Measurements from ENCODE around the gene HIP1.
"Not testable (repeated sequence)": the region's sequence is repeated elsewhere in the genome, so short reads cannot be mapped to it uniquely, and the experiment has no call there.

Gene HIP1

DNA sequence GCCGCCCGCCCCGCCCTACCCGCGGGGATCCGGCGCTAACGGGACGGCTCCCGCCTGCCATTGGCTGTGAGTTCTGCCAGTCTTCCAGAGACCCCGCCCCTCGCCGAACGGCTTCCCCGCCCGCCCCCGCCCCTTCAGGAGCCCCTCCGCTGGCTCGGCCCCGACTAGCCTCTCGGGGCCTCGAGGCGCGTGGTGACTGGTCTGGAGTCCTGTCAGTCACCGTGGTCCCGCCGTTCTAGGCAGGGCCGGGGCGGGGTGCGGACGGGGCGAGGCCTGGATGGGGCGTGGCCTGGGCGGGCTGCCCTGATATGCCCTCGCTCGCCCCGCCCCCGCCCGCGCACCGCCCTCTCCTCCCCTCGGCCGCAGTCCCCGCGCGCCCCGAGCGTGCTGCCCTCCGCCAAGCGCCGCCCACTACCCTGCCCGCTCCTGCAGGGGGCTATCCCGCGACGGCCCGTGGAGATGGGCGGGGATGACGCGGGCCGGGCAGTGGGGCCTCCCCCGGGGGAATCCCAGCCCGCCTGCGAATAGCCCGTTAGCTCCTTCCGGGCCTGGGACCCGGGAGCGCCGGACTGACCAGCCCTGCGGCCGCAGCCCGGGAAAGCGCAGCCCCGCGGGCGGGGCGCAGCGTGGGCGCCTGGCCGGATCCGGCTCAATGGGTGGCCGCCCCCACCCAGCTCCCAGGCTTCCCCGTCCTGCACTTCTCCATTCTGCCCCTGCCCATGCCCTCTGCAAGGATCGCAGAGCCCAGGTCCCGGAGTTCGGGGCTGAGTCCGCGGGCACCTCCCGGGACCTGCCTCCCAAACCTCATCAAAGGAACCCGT, 444 bp upstream of the HIP1 start:
- peak; percentile 99 for DNase-seq

DNA sequence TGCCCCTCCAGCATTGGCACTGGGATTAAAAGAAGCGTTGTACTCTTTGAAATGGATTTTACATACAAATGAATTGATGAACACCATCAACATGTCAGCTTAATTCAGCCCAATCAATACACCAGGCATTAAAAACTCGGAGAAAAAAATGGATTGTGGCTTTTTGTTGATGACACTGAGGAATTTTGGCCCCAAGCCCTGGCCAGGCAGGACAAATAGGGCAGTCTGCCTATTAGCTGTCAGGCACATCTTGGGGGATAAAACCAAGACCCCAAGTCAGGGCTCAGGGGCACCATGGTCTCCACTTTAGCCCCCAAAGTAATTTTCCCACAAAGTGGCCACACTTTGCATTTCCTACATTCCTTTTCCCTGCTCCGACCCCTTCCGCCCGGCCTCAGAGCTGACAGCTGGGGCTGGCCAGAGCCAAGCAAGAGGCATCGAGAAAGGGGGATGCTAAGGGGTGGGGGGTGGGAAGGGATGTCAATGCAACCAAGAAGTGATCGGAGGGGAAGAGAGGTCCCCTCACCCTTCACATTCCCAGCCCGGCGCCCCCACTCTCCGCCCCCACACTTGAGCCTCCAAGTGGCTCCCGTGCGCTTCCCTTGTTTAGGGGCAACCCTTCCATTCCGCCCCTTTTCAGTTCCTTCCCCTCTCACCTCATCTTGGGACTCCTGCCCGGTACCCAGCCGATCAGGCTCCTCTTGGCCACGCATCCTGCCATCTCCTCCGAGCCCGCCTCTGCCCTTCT, 711 bp downstream of the HIP1 start:
- no peak for DNase-seq

GRCh38 chr7:75735581-75736350, 3.0 kb downstream of the HIP1 start:
- no peak for DNase-seq

GRCh38 chr7:75734586-75735458, 3.9 kb downstream of the HIP1 start:
- DNase-seq: no peak

DNA sequence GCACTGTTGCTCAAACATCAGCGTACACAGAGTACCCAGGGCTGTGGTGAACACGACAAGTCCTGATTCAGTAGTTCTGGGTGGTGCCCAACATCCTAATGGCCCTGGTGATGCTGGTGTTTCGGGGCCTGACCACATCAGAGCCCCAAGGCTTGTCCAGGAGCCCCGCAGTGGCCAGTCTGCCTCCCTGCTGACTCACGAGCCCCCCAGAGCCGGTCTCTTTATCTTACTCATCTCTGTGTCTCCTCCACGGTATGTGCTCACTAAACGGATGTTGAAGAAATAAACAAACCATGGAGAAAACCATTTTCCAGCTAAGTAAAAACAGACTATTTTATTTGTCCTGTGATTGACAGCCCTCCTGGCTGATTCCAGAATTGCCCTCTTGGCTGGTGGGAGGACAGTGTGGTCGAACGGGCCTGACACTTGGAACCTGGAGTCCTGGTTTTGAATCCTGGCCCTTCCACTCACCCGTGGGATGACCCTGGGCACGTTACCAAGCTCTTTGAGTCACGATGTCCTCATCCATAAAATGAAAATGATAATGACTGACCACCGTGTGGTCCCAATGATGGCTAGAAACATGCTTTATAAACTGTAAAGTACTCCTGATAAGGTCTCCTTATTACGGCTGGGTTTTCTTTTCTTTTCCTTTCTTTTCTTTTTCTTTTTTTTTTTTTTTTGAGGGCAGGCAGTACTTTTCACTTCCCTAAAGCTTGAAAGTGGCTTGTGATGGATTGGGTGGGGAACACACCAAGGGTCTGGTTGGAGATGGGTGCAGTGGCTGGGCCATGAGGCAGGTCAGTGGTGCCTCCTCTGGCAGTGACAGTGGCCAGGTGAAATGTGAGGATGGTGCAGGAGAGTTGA, 5.7 kb downstream of the HIP1 start:
- no peak for DNase-seq

DNA sequence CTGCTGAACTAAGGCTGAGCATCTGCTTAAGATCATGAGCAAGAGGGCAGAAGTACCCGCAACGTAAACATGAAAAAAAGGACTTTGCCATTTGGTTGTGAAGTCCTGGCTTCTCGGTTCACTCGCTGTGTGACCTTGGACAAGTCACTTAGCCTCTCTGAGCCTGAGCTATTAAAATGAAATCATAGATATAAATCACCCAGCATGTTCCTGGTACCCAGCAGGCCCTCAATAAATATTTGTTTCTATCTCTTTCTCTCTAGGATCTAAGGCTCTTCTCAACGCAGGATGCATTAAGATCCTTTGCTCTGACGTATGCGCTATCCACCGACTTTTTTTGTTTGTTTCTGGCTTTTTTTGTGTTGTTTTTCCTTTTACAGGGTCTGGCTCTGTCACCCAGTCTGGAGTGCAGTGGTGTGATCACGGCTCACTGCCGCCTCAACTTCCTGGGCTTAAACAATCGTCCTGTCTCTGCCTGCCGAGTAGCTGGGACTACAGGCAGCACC, 6.7 kb downstream of the HIP1 start:
- no peak for DNase-seq

DNA sequence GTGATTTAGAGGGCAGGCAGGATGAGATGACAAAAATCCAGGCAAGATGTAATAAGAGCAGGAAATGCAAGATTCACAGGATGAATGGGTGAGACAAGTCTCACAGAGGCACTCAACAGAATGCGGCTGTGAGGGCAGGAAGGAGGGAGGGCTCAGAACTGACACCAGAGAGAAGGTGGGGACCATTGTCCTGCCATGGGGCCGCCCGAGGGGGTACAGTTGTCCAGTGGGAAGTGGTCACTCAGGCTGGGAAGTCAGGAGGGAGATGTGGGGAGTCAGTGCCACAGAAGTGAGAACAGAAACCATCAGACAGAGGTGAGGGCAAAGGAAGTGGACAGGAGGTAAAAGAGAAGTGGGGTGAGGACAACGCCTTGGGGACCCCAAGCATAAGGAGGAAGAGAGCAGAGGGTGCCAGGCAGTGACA, 8.9 kb downstream of the HIP1 start:
- no peak for DNase-seq

- DNase-seq: peak; percentile 68
Observed at GRCh38 chr7:75727881-75728593, 10.7 kb downstream of the HIP1 start.

DNA sequence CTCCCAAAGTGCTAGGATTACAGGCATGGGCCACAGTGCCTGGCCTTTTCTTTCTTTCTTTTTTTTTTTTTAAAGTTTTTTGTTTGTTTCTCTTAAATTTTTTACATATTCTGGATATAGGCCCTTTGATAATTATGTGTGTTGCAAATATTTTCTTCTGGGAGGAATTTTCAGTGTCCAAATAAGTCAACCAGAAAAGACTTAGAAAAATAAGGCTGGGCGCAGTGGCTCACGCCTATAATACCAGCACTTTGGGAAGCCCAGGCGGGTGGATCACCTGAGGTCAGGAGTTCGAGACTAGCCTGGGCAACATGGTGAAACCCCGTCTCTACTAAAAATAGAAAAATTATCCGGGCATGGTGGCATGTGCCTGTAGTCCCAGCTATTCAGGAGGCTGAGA, 11.4 kb downstream of the HIP1 start:
- DNase-seq: not testable (repeated sequence)

- no peak for DNase-seq
Observed at GRCh38 chr7:75725306-75725705, 13.4 kb downstream of the HIP1 start.

DNA sequence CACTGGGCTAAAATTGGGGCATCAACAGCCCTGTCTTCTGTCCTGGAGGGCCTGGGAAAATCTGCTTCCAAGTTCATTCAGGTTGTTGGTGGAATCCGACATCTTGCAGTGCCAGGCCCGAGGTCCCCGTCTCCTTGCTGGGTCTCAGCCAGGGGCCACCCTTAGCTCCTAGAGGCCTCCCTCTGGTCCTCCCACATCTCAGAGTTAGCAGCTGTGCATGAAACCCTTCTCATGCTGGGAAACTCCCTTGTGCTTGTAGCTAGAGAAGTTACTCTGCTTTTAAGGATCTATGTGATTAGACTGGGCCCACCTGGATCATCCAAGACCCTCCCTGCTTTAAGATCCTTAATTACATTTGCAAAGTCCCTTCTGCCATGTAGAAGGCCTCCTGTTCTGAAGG, 15.3 kb downstream of the HIP1 start:
- DNase-seq: no peak

DNA sequence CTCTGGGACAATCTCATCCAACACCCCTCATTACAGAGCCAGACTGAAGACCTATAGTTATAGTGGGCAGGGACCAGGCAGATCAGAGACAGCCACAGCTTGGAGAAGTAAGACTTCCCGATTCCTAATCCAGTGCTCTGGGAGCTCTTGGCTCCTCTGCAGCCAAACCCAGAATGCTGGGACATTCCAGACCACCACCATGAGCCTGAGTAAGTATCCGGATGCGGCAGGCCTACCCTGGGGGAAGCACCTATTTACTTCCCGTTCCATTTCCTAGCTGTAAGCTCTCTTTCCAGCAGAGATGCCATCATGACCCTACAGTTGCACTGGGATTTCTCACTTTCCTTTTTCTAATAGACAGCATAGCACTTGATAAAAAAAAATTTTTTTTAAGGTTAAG, 16.4 kb downstream of the HIP1 start:
- no peak for DNase-seq

DNA sequence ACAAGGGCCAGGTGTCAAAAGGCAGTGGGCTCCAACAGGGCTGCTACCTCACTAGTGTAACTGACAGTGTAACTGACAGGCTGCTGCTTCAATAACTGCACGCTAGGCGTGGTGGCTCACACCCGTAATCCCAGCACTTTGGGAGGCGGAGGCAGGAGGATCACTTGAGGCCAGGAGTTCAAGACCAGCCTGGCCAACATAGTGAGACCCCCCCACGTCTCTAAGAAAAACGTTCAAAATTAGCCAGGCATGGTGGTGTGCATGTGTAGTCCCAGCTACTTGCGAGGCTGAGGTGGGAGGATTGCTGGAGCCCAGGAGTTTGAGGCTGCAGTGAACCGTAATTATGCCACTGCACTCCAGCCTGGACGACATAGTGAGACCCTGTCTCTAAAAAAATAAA, 16.8 kb downstream of the HIP1 start:
- DNase-seq: not testable (repeated sequence)

- no peak for DNase-seq
Observed at GRCh38 chr7:75721426-75721825, 17.3 kb downstream of the HIP1 start.

DNA sequence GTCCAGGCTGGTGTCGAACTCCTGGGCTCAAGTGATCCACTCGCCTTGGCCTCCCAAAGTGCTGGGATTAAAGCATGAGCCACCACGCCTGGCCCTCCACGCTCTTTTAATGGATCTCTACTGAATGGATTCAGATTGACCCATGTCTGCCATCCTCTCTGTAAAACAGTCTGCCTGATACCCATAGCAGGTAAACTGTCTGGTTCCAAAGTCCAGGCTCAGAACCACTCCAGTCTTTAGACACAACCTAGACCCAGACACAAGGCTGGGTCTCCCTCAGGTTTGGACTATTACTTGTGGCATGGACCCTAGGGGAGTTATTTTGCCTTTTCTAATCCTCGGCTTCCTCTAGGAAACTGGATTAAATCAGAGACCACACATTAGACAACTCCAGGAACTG, 19.1 kb downstream of the HIP1 start:
- DNase-seq: no peak

DNA sequence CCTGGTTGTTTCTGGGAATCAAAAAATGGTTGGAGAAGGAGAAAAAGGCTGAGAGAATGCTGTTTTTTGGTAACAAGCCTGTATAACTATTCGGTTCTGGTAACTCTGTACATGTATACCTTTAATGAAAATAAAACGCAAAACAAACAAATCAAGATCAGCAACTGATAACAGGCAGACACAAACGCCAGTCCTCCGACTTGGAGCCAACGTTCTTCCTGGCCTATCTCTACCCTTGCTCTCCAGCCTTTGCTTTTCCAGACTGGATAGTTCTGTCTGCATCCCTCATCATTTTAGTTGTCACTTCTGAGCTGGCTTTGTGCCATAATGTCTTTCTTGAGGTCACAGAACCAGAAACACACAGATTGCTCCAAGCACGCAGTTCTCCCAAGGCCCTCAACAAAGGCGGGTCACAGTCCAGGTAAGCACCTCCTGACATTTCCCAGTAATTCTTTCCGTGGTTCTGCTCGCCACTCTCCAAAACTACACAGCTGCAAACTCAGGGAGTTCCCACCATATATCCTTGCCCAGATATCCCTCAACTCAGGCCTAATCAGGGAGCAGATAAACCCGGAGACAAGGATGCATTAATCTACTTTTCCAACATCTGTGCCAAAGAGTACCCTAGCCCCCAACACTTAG, 20.2 kb downstream of the HIP1 start:
- no peak for DNase-seq

DNA sequence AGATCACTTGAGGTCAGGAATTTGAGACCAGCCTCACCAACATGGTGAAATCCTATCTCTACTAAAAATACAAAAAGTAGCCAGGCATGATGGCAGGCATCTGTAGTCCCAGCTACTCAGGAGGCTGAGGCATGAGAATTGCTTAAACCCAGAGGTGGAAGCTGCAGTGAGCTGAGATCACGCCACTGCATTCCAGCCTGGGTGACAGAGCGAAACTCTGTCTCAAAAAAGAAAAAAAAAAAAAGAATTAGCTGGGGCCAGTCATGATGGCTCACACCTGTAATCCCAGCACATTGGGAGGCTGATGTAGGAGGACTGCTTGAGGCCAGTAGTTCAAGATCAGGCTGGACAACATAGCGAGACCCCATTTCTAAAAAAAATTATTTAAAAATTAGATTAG, 21.0 kb downstream of the HIP1 start:
- not testable (repeated sequence) for DNase-seq

DNA sequence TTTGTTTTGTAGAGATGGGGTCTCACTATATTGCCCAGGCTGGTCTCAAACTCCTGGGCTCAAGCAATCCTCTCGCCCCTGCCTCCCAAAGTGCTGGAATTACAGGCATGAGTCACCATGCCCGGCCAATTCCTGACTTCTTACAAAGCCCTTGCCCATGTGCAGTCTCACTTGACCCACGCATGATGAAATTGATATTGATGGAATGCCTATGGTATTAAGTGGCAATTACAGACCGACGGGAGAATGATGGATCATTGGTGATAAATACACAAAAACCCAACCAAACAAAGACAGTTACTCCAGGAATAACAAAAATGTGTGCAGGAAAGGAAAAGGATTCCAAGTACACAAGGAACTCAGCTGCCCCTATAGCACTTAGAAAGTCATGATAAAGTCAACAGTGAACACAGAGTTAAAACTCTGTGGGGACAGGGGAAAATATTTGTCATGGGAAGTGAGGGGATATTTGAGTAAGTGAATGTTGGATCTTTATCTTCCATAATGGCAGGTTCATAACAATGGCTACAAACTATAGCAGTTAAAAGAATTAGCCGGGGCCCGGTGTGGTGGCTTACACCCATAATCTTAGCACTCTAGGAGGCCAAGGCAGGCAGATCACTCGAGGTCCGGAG, 21.6 kb downstream of the HIP1 start:
- no peak for DNase-seq

DNA sequence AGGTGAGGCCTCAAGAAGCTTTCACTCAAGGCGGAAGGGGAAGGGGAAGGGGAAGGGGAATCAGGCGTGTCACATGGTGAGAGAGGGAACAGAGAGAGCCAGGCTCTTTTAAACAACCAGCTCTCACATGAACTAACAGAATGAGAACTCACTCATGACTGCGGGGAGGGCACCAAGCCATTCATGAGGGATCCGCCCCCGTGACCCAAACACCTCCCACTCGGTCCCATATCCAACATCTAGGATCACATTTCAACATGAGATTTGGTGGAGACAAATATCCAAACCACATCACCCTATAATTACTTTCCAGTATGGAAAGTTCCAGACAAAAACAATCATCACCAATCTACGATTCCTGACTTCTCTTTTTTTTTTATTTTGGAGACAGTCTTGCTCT, 22.9 kb downstream of the HIP1 start:
- DNase-seq: no peak

All from central memory CD4-positive, alpha-beta T cell (primary cell).